Tibial artery (tissue), 4 donors: ENCODE results near the gene NFKBIE.

Experiments used
- DNase-seq, 2 donors: peaks; one replicate each; pipeline ENCODE4 v3.0.0-alpha.2; 2019
- H3K27ac ChIP-seq, 2 donors: fragments of 200-600 bp; sonication (generic) in 1 of 2; 1 replicate in 1 of 2; 2 replicates in 1 of 2; pipeline ENCODE4 v1.5.1; 2018 to 2019; ENCODE audit warnings: mild to moderate bottlenecking in 1 of 2
- H3K27me3 ChIP-seq, 2 donors: fragments of 200-600 bp; sonication (generic) in 1 of 2; one replicate each; pipeline versions ENCODE4 v1.5.1 to v1.6.0; 2016 to 2019
- H3K36me3 ChIP-seq, 3 donors: fragments of 200-600 bp; sonication (generic) in 2 of 3; one replicate each; pipeline ENCODE4 v1.5.1; 2016 to 2019; ENCODE audit warnings: mild to moderate bottlenecking in 2 of 3
- H3K4me1 ChIP-seq, 4 donors: fragments of 200-600 bp; sonication (generic) in 2 of 4; 1 replicate in 3 of 4; 2 replicates in 1 of 4; pipeline ENCODE4 v1.5.1; 2016 to 2019
- H3K4me3 ChIP-seq, 2 donors: fragments of 200-600 bp; sonication (generic) in 1 of 2; 1 replicate in 1 of 2; 2 replicates in 1 of 2; pipeline ENCODE4 v1.5.1; 2018 to 2019; ENCODE audit warnings: mild to moderate bottlenecking in 2 of 2
- H3K9me3 ChIP-seq, 3 donors: fragments of 200-600 bp; sonication (generic) in 1 of 3; one replicate each; pipeline ENCODE4 v1.5.1; 2016 to 2019
- intact Hi-C: fragments of 100-400 bp; cut with DNase I; formaldehyde crosslinking; loops from one replicate; pipeline ENCODE4 v1.15.0; 2023; ENCODE audit warnings: low total_unique reads
- TF ChIP-seq, protein P1 (sequence below), 2 experiments: fragments of 200-600 bp in 1 of 2; fragments of 450-650 bp in 1 of 2; IDR thresholded peaks; one replicate each; pipeline ENCODE4 v1.5.1; 2017 to 2019; ENCODE audit warnings: antibody characterized with exemption in 2 of 2, mild to moderate bottlenecking in 1 of 2, moderate library complexity in 1 of 2

NFKBIE gene

DNA sequence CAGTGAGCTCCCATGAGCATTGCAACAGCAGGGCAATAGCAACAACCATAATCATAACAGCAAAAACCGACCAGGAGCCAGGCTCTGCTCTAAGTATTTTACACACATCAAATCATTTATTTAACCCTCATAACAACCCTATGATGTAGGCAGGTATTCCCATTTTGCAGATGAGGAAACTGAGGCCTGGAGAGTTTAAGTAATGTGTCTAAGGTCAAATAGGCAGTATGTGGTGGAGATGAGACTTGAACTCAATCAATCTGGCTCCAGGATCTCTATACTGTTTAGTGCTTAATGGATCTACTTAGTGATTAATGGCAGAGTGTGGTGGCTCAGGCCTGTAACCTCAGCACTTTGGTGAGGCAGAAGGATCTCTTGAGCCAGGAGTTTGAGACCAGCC lies 8.3 kb upstream of the NFKBIE start:
- TF ChIP-seq, protein P1, sequence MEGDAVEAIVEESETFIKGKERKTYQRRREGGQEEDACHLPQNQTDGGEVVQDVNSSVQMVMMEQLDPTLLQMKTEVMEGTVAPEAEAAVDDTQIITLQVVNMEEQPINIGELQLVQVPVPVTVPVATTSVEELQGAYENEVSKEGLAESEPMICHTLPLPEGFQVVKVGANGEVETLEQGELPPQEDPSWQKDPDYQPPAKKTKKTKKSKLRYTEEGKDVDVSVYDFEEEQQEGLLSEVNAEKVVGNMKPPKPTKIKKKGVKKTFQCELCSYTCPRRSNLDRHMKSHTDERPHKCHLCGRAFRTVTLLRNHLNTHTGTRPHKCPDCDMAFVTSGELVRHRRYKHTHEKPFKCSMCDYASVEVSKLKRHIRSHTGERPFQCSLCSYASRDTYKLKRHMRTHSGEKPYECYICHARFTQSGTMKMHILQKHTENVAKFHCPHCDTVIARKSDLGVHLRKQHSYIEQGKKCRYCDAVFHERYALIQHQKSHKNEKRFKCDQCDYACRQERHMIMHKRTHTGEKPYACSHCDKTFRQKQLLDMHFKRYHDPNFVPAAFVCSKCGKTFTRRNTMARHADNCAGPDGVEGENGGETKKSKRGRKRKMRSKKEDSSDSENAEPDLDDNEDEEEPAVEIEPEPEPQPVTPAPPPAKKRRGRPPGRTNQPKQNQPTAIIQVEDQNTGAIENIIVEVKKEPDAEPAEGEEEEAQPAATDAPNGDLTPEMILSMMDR (IDR thresholded peaks at IDR 0.05) = no peak
- no peak overlapping the region for H3K4me3 ChIP-seq
- no peak for DNase-seq
- no peaks in the 10 kb centered on the region for H3K9me3 ChIP-seq
- peaks cover 0 to 30% (median 20%) of the 10 kb centered on the region in 4 donors for H3K4me1 ChIP-seq
- no peak overlapping the region for H3K27ac ChIP-seq
- intact Hi-C loops = no loop called here
- H3K27me3 ChIP-seq = peaks cover 0 to 93% of the 10 kb centered on the region in 2 donors
- no peaks in the 10 kb centered on the region for H3K36me3 ChIP-seq

DNA sequence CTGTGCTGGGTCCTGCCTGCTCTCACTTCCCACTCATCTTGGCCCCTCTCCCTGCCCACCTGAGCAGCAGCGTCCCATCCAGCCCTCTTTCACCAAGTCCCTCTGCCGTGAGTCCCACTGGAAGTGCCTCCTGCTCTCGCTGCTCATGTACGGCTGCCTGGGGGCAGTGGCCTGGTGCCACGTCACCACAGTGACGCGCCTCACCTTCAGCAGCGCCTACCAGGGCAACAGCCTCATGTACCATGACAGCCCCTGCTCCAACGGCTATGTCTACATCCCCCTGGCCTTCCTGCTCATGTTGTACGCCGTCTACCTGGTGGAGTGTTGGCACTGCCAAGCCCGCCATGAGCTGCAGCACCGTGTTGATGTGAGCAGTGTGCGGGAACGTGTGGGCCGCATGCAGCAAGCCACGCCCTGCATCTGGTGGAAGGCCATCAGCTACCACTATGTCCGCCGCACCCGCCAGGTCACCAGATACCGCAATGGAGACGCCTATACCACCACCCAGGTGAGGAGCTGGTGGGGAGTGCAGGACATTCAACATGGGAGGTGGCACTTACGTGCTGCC lies 7.7 kb upstream of the NFKBIE start:
- no peak overlapping the region for H3K4me3 ChIP-seq
- peaks cover 0 to 30% (median 20%) of the 10 kb centered on the region in 4 donors for H3K4me1 ChIP-seq
- no peak overlapping the region for H3K27ac ChIP-seq
- TF ChIP-seq, protein P1 (IDR thresholded peaks at IDR 0.05) = no peak
- H3K36me3 ChIP-seq = no peaks in the 10 kb centered on the region
- intact Hi-C loops = no loop called here
- DNase-seq = no peak
- H3K27me3 ChIP-seq = peaks cover 0 to 96% of the 10 kb centered on the region in 2 donors
- no peaks in the 10 kb centered on the region for H3K9me3 ChIP-seq

DNA sequence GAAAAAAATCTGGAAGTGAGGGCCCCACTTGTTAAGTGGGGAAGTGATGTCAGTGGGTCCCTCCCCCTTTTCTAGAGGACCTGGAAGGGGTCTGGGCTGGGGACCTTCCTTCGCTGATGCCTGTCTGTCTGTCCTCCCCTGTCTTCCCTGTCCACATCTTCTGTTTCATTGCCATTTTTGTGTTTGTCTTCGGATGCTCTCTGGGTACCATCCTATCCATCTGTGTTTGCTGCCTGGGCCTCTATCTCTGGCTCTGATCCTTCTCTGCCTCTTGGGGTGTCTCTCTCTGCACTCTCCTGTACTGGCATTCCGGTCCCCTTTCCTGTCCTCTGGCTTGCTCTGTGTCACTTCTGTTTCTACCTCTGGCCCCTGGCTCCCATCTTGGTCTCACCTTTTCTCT lies 7.2 kb upstream of the NFKBIE start:
- intact Hi-C loops = no loop called here
- Histone ChIP-seq H3K4me3 (no peak overlapping the region), H3K27ac (no peak overlapping the region), H3K36me3 (no peaks in the 10 kb centered on the region), H3K9me3 (no peaks in the 10 kb centered on the region), H3K27me3 (peaks cover 0 to 93% of the 10 kb centered on the region in 2 donors), H3K4me1 (peaks cover 0 to 30% (median 20%) of the 10 kb centered on the region in 4 donors)
- TF ChIP-seq, protein P1 (IDR thresholded peaks at IDR 0.05) = no peak
- no peak for DNase-seq

DNA sequence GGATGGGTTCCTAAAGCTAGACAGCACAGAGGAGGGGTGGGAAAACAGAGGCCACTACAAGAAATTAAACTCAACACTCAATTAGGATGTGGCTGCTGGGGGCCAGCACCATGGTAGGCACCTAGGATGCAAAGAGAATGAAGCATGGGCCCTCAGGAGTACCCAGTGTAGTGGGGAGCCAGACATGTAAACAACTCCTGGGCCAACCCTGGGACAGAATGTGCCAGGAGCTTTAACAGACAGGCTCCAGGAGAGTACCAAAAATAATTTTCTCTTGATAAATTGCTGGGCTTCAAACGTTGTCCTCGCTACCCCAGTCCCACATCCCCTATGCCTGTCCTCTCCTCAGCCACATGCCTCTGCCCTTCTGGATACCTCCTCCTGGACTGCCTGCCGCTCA lies 6.6 kb upstream of the NFKBIE start:
- Histone ChIP-seq H3K9me3 (no peaks in the 10 kb centered on the region), H3K4me3 (no peak overlapping the region), H3K36me3 (no peaks in the 10 kb centered on the region), H3K27ac (no peak overlapping the region), H3K4me1 (peaks cover 0 to 30% (median 20%) of the 10 kb centered on the region in 4 donors), H3K27me3 (peaks cover 0 to 87% of the 10 kb centered on the region in 2 donors)
- DNase-seq = no peak
- TF ChIP-seq, protein P1 (IDR thresholded peaks at IDR 0.05) = no peak
- intact Hi-C loops = no loop called here

DNA sequence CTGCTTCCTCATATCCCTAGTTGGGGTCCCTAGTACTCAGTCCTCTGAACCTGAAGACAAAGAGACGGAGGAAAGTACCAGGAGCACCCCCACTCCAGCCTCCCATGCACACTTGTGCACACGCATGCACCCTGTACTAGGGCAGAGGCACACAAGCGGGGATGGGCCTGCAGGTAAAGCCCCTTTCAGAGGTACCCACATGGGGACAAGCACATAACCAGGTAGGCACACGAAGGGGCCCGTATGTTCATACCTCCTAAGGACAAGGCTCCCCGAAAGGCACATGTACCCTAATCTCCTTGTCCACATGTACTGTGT lies 6.0 kb upstream of the NFKBIE start:
- intact Hi-C loops = no loop called here
- Histone ChIP-seq H3K27ac (no peak overlapping the region), H3K27me3 (peaks cover 0 to 81% of the 10 kb centered on the region in 2 donors), H3K36me3 (no peaks in the 10 kb centered on the region), H3K9me3 (no peaks in the 10 kb centered on the region), H3K4me3 (no peak overlapping the region), H3K4me1 (peaks cover 0 to 26% (median 19%) of the 10 kb centered on the region in 4 donors)
- TF ChIP-seq, protein P1 (IDR thresholded peaks at IDR 0.05) = no peak
- no peak for DNase-seq
